PC-9 (cell line): ENCODE data around the gene NUB1. TPM values are rescaled to one million over a fixed set of nuclear protein-coding genes. Genes with fewer than 3 reads are reported as not detected.

Experiments
- BruUV-seq: library from RNA; stranded (reverse); fragments of 400-500 nt; replicated peaks from 2 replicates; lab custom pipeline; 2021; lab: Mats Ljungman, UMichigan
- CTCF ChIA-PET: fragments of 300-600 bp; sonication (Branson Sonifier 250); formaldehyde crosslinking; loops from one replicate; lab custom pipeline; 2022; ENCODE audit warnings: antibody characterized with exemption; lab: Charles Lee
- POLR2A ChIA-PET: fragments of 300-600 bp; sonication (Branson Sonifier 250); formaldehyde crosslinking; loops from one replicate; lab custom pipeline; 2022; ENCODE audit warnings: antibody characterized with exemption; ENCODE audit not compliant: unreplicated experiment; lab: Charles Lee
- DNase-seq, 2 experiments: peaks; one replicate each; pipeline versions ENCODE4 v3.0.0 to v3.0.0-alpha.2; 2015 to 2022; ENCODE audit warnings: mixed read lengths in 1 of 2
- H2AFZ ChIP-seq: fragments of 200-600 bp; sonication (generic); 2 replicates; pipeline ENCODE4 v1.8.1; 2017; ENCODE audit warnings: antibody characterized with exemption
- H3F3A ChIP-seq: fragments of 200-600 bp; sonication (generic); 2 replicates; pipeline ENCODE4 v1.8.1; 2017; ENCODE audit warnings: antibody characterized with exemption, mild to moderate bottlenecking, low read depth; ENCODE audit not compliant: insufficient read depth
- H3K27ac ChIP-seq: fragments of 200-600 bp; sonication (generic); 2 replicates; pipeline ENCODE4 v1.6.1; 2016; ENCODE audit warnings: mixed run types
- H3K27me3 ChIP-seq: fragments of 200-600 bp; sonication (generic); 2 replicates; pipeline ENCODE4 v1.6.1; 2016; ENCODE audit warnings: low read depth, mixed run types; ENCODE audit not compliant: insufficient read depth
- H3K36me3 ChIP-seq: fragments of 200-600 bp; sonication (generic); 2 replicates; pipeline ENCODE4 v1.6.1; 2016; ENCODE audit warnings: low read depth, mixed run types
- H3K4me1 ChIP-seq: fragments of 200-600 bp; sonication (generic); replicated peaks from 2 replicates; pipeline ENCODE4 v1.6.1; 2016; ENCODE audit warnings: mixed run types; ENCODE audit not compliant: insufficient read depth
- H3K4me2 ChIP-seq: fragments of 200-600 bp; sonication (generic); 2 replicates; pipeline ENCODE4 v1.6.1; 2017; ENCODE audit warnings: mixed run types
- H3K4me3 ChIP-seq: fragments of 200-600 bp; sonication (generic); 2 replicates; pipeline ENCODE4 v1.6.1; 2016; ENCODE audit warnings: mixed run types
- H3K79me2 ChIP-seq: fragments of 200-600 bp; sonication (generic); 2 replicates; pipeline ENCODE4 v1.6.1; 2017; ENCODE audit warnings: low read depth, mixed run types
- H3K9me2 ChIP-seq: fragments of 200-600 bp; sonication (generic); 2 replicates; pipeline ENCODE4 v1.8.1; 2017; ENCODE audit warnings: mild to moderate bottlenecking; ENCODE audit not compliant: insufficient read depth
- H3K9me3 ChIP-seq: fragments of 200-600 bp; sonication (generic); 2 replicates; pipeline ENCODE4 v1.8.1; 2016; ENCODE audit warnings: low read depth; ENCODE audit not compliant: insufficient read depth
- H4K20me1 ChIP-seq: fragments of 200-600 bp; sonication (generic); 2 replicates; pipeline ENCODE4 v1.8.1; 2017; ENCODE audit not compliant: insufficient read depth
- CTCF ChIP-seq: fragments of 200-600 bp; sonication (generic); conservative IDR thresholded peaks from 2 replicates; pipeline ENCODE4 v1.6.1; 2017; ENCODE audit warnings: mixed run types, antibody characterized with exemption, mild to moderate bottlenecking, moderate library complexity
- EZH2 ChIP-seq: fragments of 200-600 bp; sonication (generic); IDR thresholded peaks from 2 replicates; pipeline ENCODE4 v1.8.0; 2017; ENCODE audit warnings: antibody characterized with exemption, low read depth
- intact Hi-C: fragments of 100-400 bp; cut with micrococcal nuclease; formaldehyde crosslinking; loops from one replicate; pipeline ENCODE4 v1.10.0; 2022; ENCODE audit not compliant: unreplicated experiment
- total RNA-seq: library from RNA; stranded (reverse); gene quantifications from 2 replicates; pipeline ENCODE4 v1.2.3, GENCODE V29; 2021

Gene NUB1
- total RNA-seq, 1 experiment from 2014 or later: 80.6 TPM

DNA sequence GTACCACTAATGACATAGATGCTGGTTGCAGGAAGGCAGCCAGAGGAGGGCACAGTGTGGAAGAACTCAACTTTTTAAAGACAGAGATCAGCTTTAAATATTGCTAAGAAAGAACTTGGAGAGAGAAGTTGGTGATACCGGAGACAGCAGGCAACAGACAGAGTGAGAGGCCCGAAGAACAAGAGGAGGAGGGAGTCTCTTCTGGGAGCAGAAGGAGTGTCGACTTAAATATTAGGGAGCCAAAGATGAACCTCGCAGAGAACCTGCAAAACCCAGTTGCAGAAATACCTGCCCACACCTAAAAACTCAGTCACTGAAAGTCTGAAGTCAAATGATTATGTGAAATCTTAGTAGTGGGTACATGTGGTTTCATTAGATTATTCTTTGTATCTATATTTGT, 71.6 kb downstream of the NUB1 start:
- no peaks in the 10 kb centered on the region for H3K9me3 ChIP-seq
- TF ChIP-seq EZH2 (no peak), CTCF (no peak)
- no peak overlapping the region for H3K4me3 ChIP-seq
- ChIA-PET POLR2A (no interaction called here), CTCF (no interaction called here)
- no peaks in the 10 kb centered on the region for H3K9me2 ChIP-seq
- H3K36me3 ChIP-seq: no peaks in the 10 kb centered on the region
- H3F3A ChIP-seq: 0 out of 2 replicates have a peak, but pooled peaks cover 4% of the 10 kb centered on the region
- H4K20me1 ChIP-seq: no peaks in the 10 kb centered on the region
- BruUV-seq: no TSS peak
- no peak for DNase-seq
- no peak overlapping the region for H3K27ac ChIP-seq
- no peaks in the 10 kb centered on the region for H3K79me2 ChIP-seq
- peaks cover 9% of the 10 kb centered on the region; the same call in 1 of the 2 replicates for H3K27me3 ChIP-seq
- peaks cover 7% of the 10 kb centered on the region; the same call in 1 of the 2 replicates for H3K4me1 ChIP-seq
- H3K4me2 ChIP-seq: no peak overlapping the region
- H2AFZ ChIP-seq: no peak overlapping the region
- intact Hi-C loops: no loop called here

DNA sequence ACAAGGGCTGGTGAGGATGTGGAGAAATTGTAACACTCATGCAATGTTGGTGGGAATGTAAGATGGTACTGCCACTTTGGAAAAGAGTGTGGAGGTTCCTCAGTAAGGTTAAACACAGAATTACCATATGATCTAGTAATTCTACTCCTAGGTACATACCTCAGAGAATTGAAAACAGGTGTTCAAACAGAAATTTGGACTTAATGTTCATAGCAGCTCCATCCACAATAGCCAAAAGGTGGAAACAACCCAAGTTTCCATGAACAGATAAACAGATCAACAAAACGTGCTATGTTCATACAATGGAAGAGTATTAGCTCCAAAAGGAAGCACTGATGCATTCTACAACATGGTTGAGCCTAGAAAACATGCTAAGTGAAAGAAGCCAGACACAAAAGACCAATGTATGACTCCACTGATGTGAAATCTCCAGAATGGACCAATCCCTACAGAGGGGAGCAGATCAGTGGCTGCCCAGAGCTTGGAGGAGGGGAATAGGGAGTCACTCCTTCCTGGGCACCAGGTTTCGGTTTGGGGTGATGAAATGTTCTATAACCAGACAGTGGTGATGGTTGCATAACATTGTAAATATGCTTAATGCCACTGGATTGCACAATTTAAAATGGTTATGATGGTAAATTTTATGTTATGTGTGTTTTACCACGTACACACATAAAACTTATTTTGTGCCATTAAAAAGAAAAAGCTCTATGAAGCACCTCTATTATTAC, 73.9 kb downstream of the NUB1 start:
- Histone ChIP-seq H3K4me2 (no peak overlapping the region), H4K20me1 (no peaks in the 10 kb centered on the region), H3K4me3 (no peak overlapping the region), H3K27ac (no peak overlapping the region), H3F3A (no peaks in the 10 kb centered on the region), H3K27me3 (peaks cover 9% of the 10 kb centered on the region; the same call in 1 of the 2 replicates), H3K79me2 (no peaks in the 10 kb centered on the region), H3K9me2 (no peaks in the 10 kb centered on the region), H2AFZ (0 out of 2 replicates have a peak overlapping the region, but pooled peaks have one; percentile 2), H3K36me3 (no peaks in the 10 kb centered on the region), H3K4me1 (peaks cover 7% of the 10 kb centered on the region; the same call in 1 of the 2 replicates), H3K9me3 (no peaks in the 10 kb centered on the region)
- intact Hi-C loops: no loop called here
- ChIA-PET POLR2A (no interaction called here), CTCF (no interaction called here)
- no TSS peak for BruUV-seq
- DNase-seq: peak in 1 of 2 experiments; percentile 55
- TF ChIP-seq EZH2 (no peak), CTCF (no peak)

GRCh38 chr7:151416112-151416940, 74.7 kb downstream of the NUB1 start:
- ChIA-PET CTCF (no interaction called here), POLR2A (no interaction called here)

More at GRCh38 chr7:151416112-151416940, 74.7 kb downstream of the NUB1 start:
- intact Hi-C loops: no loop called here
- Histone ChIP-seq H3K79me2 (no peaks in the 10 kb centered on the region), H2AFZ (no peak overlapping the region), H3K27me3 (peaks cover 9% of the 10 kb centered on the region; the same call in 1 of the 2 replicates), H3K4me2 (no peak overlapping the region), H3K9me2 (no peaks in the 10 kb centered on the region), H3K27ac (no peak overlapping the region), H4K20me1 (no peaks in the 10 kb centered on the region), H3K4me3 (no peak overlapping the region), H3K9me3 (no peaks in the 10 kb centered on the region), H3F3A (no peaks in the 10 kb centered on the region), H3K4me1 (peaks cover 7% of the 10 kb centered on the region; the same call in 1 of the 2 replicates), H3K36me3 (no peaks in the 10 kb centered on the region)
- no TSS peak for BruUV-seq
- no peak for DNase-seq
- TF ChIP-seq EZH2 (no peak), CTCF (no peak)
